ENCODE measurements around the gene CYFIP1.

- no peak for TF ChIP-seq CTCF (conservative IDR thresholded peaks at IDR 0.05; ENCODE audit: low read depth, low read length)
- TF ChIP-seq EZH2 (IDR thresholded peaks at IDR 0.05; ENCODE audit: borderline replicate concordance, low read depth, low read length, poor library complexity, severe bottlenecking), result no peak
These were observed 141.0 kb downstream of the CYFIP1 start for GRCh38 chr15:22839046-22839695.
